HEK293 (cell line): ENCODE results near the gene THAP7.

Experiments
- ATF2 ChIP-seq: fragments of 450-650 bp; formaldehyde crosslinking; IDR thresholded peaks from 2 replicates; pipeline ENCODE4 v1.5.1; 2016; ENCODE audit warnings: missing biosample characterization, missing genetic modification characterization, low read depth
- CTCF ChIP-seq: fragments of 450-650 bp; formaldehyde crosslinking; IDR thresholded peaks from 2 replicates; pipeline ENCODE4 v1.5.1; 2016; ENCODE audit warnings: missing biosample characterization, missing genetic modification characterization
- TRIM28 ChIP-seq: IDR thresholded peaks from 2 replicates; pipeline ENCODE4 v1.6.1; 2011; ENCODE audit warnings: low read length, control low read depth, borderline replicate concordance
- ZFP41 ChIP-seq: fragments of 450-650 bp; formaldehyde crosslinking; IDR thresholded peaks from 2 replicates; pipeline ENCODE4 v1.5.1; 2016; ENCODE audit warnings: missing biosample characterization, missing genetic modification characterization, borderline replicate concordance
- ZNF184 ChIP-seq: fragments of 450-650 bp; IDR thresholded peaks from 2 replicates; pipeline ENCODE4 v1.5.1; 2018; ENCODE audit warnings: missing biosample characterization, mild to moderate bottlenecking, missing genetic modification characterization
- ZNF223 ChIP-seq: fragments of 450-650 bp; formaldehyde crosslinking; IDR thresholded peaks from 2 replicates; pipeline ENCODE4 v1.5.1; 2016; ENCODE audit warnings: missing biosample characterization, missing genetic modification characterization
- ZNF501 ChIP-seq: fragments of 450-650 bp; formaldehyde crosslinking; IDR thresholded peaks from 2 replicates; pipeline ENCODE4 v1.5.1; 2016; ENCODE audit warnings: missing biosample characterization, missing genetic modification characterization
- ZNF549 ChIP-seq: fragments of 450-650 bp; IDR thresholded peaks from 2 replicates; pipeline ENCODE4 v1.5.1; 2018; ENCODE audit warnings: missing biosample characterization, missing genetic modification characterization, mild to moderate bottlenecking, inconsistent platforms, moderate library complexity
- ZNF558 ChIP-seq: fragments of 450-650 bp; formaldehyde crosslinking; IDR thresholded peaks from 2 replicates; pipeline ENCODE4 v1.5.1; 2016; ENCODE audit warnings: missing biosample characterization, missing genetic modification characterization
- ZNF600 ChIP-seq: fragments of 450-650 bp; formaldehyde crosslinking; IDR thresholded peaks from 2 replicates; pipeline ENCODE4 v1.5.1; 2016; ENCODE audit warnings: missing biosample characterization, missing genetic modification characterization
- ZNF639 ChIP-seq: fragments of 450-650 bp; formaldehyde crosslinking; IDR thresholded peaks from 2 replicates; pipeline ENCODE4 v1.5.1; 2016; ENCODE audit warnings: missing biosample characterization, missing genetic modification characterization
- ZNF707 ChIP-seq: fragments of 450-650 bp; formaldehyde crosslinking; IDR thresholded peaks from 2 replicates; pipeline ENCODE4 v1.5.1; 2016; ENCODE audit warnings: missing biosample characterization, missing genetic modification characterization
- ZSCAN5A ChIP-seq: fragments of 450-650 bp; formaldehyde crosslinking; IDR thresholded peaks from 2 replicates; pipeline ENCODE4 v1.5.1; 2016; ENCODE audit warnings: missing biosample characterization, missing genetic modification characterization

GRCh38 chr22:21013657-21014201, 11.8 kb upstream of the THAP7 start:
- TF ChIP-seq CTCF (tag by site-specific recombination) = no peak
- TF ChIP-seq ZNF184 (tag by site-specific recombination) = no peak
- TF ChIP-seq TRIM28 = no peak
- no peak for TF ChIP-seq ZFP41 (tag by site-specific recombination)
- no peak for TF ChIP-seq ZNF501 (tag by site-specific recombination)
- TF ChIP-seq ZSCAN5A (tag by site-specific recombination) = no peak
- TF ChIP-seq ATF2 = no peak
- TF ChIP-seq ZNF549 (tag by site-specific recombination) = no peak
- no peak for TF ChIP-seq ZNF558 (tag by site-specific recombination)
- TF ChIP-seq ZNF600 = no peak
- no peak for TF ChIP-seq ZNF223 (tag by site-specific recombination)
- TF ChIP-seq ZNF639 (tag by site-specific recombination) = no peak
- TF ChIP-seq ZNF707 = no peak
